Endodermal cell (in vitro differentiated cells): ENCODE measurements around the gene VPS52. TPM values are rescaled to one million over a fixed set of nuclear protein-coding genes. Genes with fewer than 3 reads are reported as not detected.

Experiments used
- DNase-seq: peaks from one replicate; pipeline ENCODE4 v3.0.0-alpha.2; 2017
- H3K27ac ChIP-seq: 2 replicates; pipeline ENCODE4 v1.5.1; 2013; ENCODE audit warnings: mild to moderate bottlenecking, low read depth, low read length, moderate library complexity
- H3K27me3 ChIP-seq: 2 replicates; pipeline ENCODE4 v1.6.1; 2013; ENCODE audit warnings: mild to moderate bottlenecking, low read length, moderate library complexity; ENCODE audit not compliant: insufficient read depth, control insufficient read depth, poor library complexity, severe bottlenecking
- H3K36me3 ChIP-seq: 2 replicates; pipeline ENCODE4 v1.7.0; 2013; ENCODE audit warnings: mild to moderate bottlenecking, low read length, moderate library complexity; ENCODE audit not compliant: control insufficient read depth, insufficient read depth
- H3K4me1 ChIP-seq: one replicate; pipeline ENCODE4 v1.7.0; 2013; ENCODE audit warnings: low read length; ENCODE audit not compliant: control insufficient read depth, insufficient read depth
- H3K4me3 ChIP-seq: 2 replicates; pipeline ENCODE4 v1.5.1; 2013; ENCODE audit warnings: mild to moderate bottlenecking, low read length, moderate library complexity
- H3K9ac ChIP-seq: 2 replicates; pipeline ENCODE4 v1.6.1; 2013; ENCODE audit warnings: mild to moderate bottlenecking, low read length, moderate library complexity; ENCODE audit not compliant: poor library complexity, severe bottlenecking; ENCODE audit errors: extremely low read depth
- H3K9me3 ChIP-seq: 2 replicates; pipeline ENCODE4 v1.6.1; 2013; ENCODE audit warnings: mild to moderate bottlenecking, low read length, moderate library complexity; ENCODE audit not compliant: control insufficient read depth
- H3K27ac Mint-ChIP-seq: 2 replicates; pipeline ENCODE4 v1.8.0; 2020; ENCODE audit warnings: mixed read lengths
- H3K27me3 Mint-ChIP-seq: 2 replicates; pipeline ENCODE4 v1.8.0; 2021; ENCODE audit warnings: mild to moderate bottlenecking, mixed read lengths; ENCODE audit not compliant: insufficient read depth
- H3K36me3 Mint-ChIP-seq: 2 replicates; pipeline ENCODE4 v1.8.0; 2020; ENCODE audit warnings: low read depth, mixed read lengths
- H3K4me1 Mint-ChIP-seq: 2 replicates; pipeline ENCODE4 v1.8.0; 2020; ENCODE audit warnings: mixed read lengths
- H3K4me3 Mint-ChIP-seq: 2 replicates; pipeline ENCODE4 v1.8.0; 2020; ENCODE audit warnings: mild to moderate bottlenecking, moderate library complexity, mixed read lengths
- H3K9me3 Mint-ChIP-seq: 2 replicates; pipeline ENCODE4 v1.8.0; 2020; ENCODE audit warnings: mild to moderate bottlenecking, mixed read lengths
- CTCF ChIP-seq: fragments of 200-600 bp; sonication (generic); conservative IDR thresholded peaks from 2 replicates; pipeline ENCODE4 v1.5.0; 2021; ENCODE audit warnings: antibody characterized with exemption, mild to moderate bottlenecking
- WGBS, 2 experiments: methylation state at CpG; one replicate each; pipeline versions ENCODE4 v1.1.5 to v1.1.7; 2013; ENCODE audit warnings: missing lambda C conversion rate in 2 of 2, mixed read lengths in 1 of 2; ENCODE audit not compliant: insufficient coverage in 1 of 2, insufficient read length in 1 of 2; 5-methylcytosine and 5-hydroxymethylcytosine counted together
- total RNA-seq, 2 donors: library from RNA; stranded (reverse); fragmentation: NEBNext Ultra II Directional in 1 of 2; extraction: Animal tissue kit (Norgen Biotek cat#: 25700) in 1 of 2; gene quantifications; 2 replicates in 1 of 2; 3 replicates in 1 of 2; pipeline ENCODE4 v1.2.1, GENCODE V29; 2021

The VPS52 gene
- total RNA-seq, 2 donors from 2014 or later = 51.4 to 63.9 TPM

GRCh38 chr6:33297956-33298772 lies 26.5 kb upstream of the VPS52 start:
- 0 to 1% methylated on average over 4 to 35 of the region's 42 CpGs for WGBS, 2 experiments
- H3K27me3 ChIP-seq = no peaks in the 10 kb centered on the region
- peak overlapping the region; percentile 100 for H3K4me3 Mint-ChIP-seq
- H3K27ac Mint-ChIP-seq = peak overlapping the region; percentile 95
- peak overlapping the region; percentile 95 for H3K9ac ChIP-seq
- peak; percentile 95 for DNase-seq
- peak; percentile 38 for TF ChIP-seq CTCF
- H3K9me3 ChIP-seq = no peaks in the 10 kb centered on the region
- peaks cover 5% of the 10 kb centered on the region for H3K4me1 Mint-ChIP-seq
- peak overlapping the region; percentile 29 for H3K27ac ChIP-seq
- no peaks in the 10 kb centered on the region for H3K4me1 ChIP-seq
- H3K36me3 ChIP-seq = peaks cover 14% of the 10 kb centered on the region
- no peaks in the 10 kb centered on the region for H3K27me3 Mint-ChIP-seq
- peaks cover 11% of the 10 kb centered on the region for H3K36me3 Mint-ChIP-seq
- H3K9me3 Mint-ChIP-seq = no peaks in the 10 kb centered on the region
- H3K4me3 ChIP-seq = peak overlapping the region; percentile 99

GRCh38 chr6:33297406-33297955 lies 25.8 kb upstream of the VPS52 start:
- no peak for TF ChIP-seq CTCF
- peak overlapping the region; percentile 95 for H3K9ac ChIP-seq
- H3K4me3 Mint-ChIP-seq = peak overlapping the region; percentile 100

DNA sequence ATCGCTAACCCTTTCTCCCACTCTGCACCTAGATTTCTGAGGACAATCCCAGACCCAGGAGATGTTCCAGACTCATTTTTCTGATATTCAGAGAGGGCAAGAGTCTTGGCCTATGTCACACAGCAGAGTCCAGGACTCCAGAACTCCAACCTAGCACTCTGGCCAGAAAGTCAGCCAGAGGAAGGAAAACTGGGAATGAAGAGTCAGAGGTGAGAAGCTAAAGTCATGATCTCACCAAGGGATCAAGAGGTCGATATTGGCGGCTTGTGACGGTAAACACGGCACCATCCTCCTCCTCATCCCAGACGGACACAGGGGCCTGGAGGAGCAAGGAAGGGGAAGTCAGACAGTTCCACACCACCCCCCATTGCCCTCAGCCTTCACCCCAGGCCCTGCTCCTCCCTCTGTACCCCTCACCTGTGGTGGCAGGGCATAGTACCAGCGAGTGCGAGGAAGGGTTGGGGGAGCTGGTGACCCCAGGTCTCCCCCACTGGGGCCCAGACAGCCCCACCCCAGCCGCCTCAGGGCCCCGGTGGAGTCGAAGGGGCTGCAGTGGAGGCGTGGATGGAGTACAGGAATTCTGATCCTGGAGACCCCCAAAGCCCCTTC lies 25.2 kb upstream of the VPS52 start:
- 80 to 91% methylated on average over 4 to 12 of the region's 12 CpGs for WGBS, 2 experiments
- Histone ChIP-seq H3K9ac (peak overlapping the region; percentile 95), H3K27ac (no peak overlapping the region)

More at GRCh38 chr6:33297406-33297955, 25.8 kb upstream of the VPS52 start:
- no peaks in the 10 kb centered on the region for H3K4me1 ChIP-seq
- no peaks in the 10 kb centered on the region for H3K27me3 Mint-ChIP-seq
- 0 to 7% methylated on average over 1 to 15 of the region's 16 CpGs for WGBS, 2 experiments
- peaks cover 18% of the 10 kb centered on the region for H3K36me3 Mint-ChIP-seq
- peaks cover 15% of the 10 kb centered on the region for H3K36me3 ChIP-seq
- peak overlapping the region; percentile 99 for H3K4me3 ChIP-seq
- no peaks in the 10 kb centered on the region for H3K27me3 ChIP-seq
- no peaks in the 10 kb centered on the region for H3K9me3 Mint-ChIP-seq
- H3K9me3 ChIP-seq = no peaks in the 10 kb centered on the region
- DNase-seq = peak; percentile 92
- H3K27ac Mint-ChIP-seq = peak overlapping the region; percentile 95
- H3K4me1 Mint-ChIP-seq = peaks cover 5% of the 10 kb centered on the region
- H3K27ac ChIP-seq = no peak overlapping the region

More for the DNA sequence above, 25.2 kb upstream of the VPS52 start:
- Histone ChIP-seq H3K9me3 (no peaks in the 10 kb centered on the region), H3K36me3 (peaks cover 20% of the 10 kb centered on the region), H3K4me1 (no peaks in the 10 kb centered on the region), H3K4me3 (peak overlapping the region; percentile 99), H3K27me3 (no peaks in the 10 kb centered on the region)
- Mint-ChIP-seq H3K36me3 (peaks cover 23% of the 10 kb centered on the region), H3K27ac (peak overlapping the region; percentile 95), H3K27me3 (no peaks in the 10 kb centered on the region), H3K9me3 (no peaks in the 10 kb centered on the region), H3K4me1 (peaks cover 5% of the 10 kb centered on the region), H3K4me3 (peak overlapping the region; percentile 100)
- no peak for TF ChIP-seq CTCF
- DNase-seq = peak; percentile 44
